GM12878 (cell line): ENCODE results near the gene MYL12A. TPM values are rescaled to one million over a fixed set of nuclear protein-coding genes. Genes with fewer than 3 reads are reported as not detected.

Experiments
- ATAC-seq: fragments of 200-7000 bp; cut with Tn5 transposase; 3 replicates; pipeline ENCODE4 v1.9.1; 2020; ENCODE audit warnings: mild to moderate bottlenecking, moderate library complexity
- BruUV-seq: library from RNA; stranded (reverse); fragments of 400-500 nt; replicated peaks from 2 replicates; lab custom pipeline; 2021; lab: Mats Ljungman, UMichigan
- CTCF ChIA-PET: fragments of 300-600 bp; sonication (Branson Sonifier 250); formaldehyde crosslinking; extraction: SDS; loops from one replicate; lab custom pipeline; 2021; ENCODE audit warnings: inconsistent platforms; lab: Yijun Ruan, JAX
- POLR2A ChIA-PET: fragments of 350-600 bp; formaldehyde crosslinking; extraction: SDS; loops from one replicate; lab custom pipeline; 2021; ENCODE audit warnings: inconsistent platforms; lab: Charles Lee
- RAD21 ChIA-PET: fragments of 300-600 bp; sonication (Branson Sonifier 250); formaldehyde crosslinking; loops from one replicate; lab custom pipeline; 2023; ENCODE audit warnings: antibody characterized with exemption; ENCODE audit not compliant: unreplicated experiment; lab: Charles Lee
- SMC1A ChIA-PET: fragments of 300-600 bp; sonication (Branson Sonifier 250); formaldehyde crosslinking; loops from one replicate; lab custom pipeline; 2023; ENCODE audit not compliant: unreplicated experiment, uncharacterized antibody; lab: Charles Lee
- DNase-seq: peaks from one replicate; pipeline ENCODE4 v3.0.0-alpha.2; 2011; ENCODE audit warnings: low read depth, low spot score
- FAIRE-seq: peaks from 3 replicates; lab custom pipeline; 2011; peaks lifted over from hg19 to GRCh38; lab: Jason Lieb, UNC
- H2AFZ ChIP-seq: 2 replicates; pipeline ENCODE4 v1.6.0; 2011; ENCODE audit warnings: low read depth, low read length, control low read depth; ENCODE audit not compliant: control insufficient read depth
- H3K27ac ChIP-seq: 2 replicates; pipeline ENCODE4 v1.5.1; 2011; ENCODE audit warnings: control low read depth; ENCODE audit not compliant: control insufficient read depth, insufficient read depth
- H3K27me3 ChIP-seq, 2 experiments: replicated peaks in 1 of 2; 2 replicates each; pipeline versions ENCODE4 v1.6.0 to v1.6.1; 2011; ENCODE audit warnings: low read length in 1 of 2; ENCODE audit not compliant: control insufficient read depth in 2 of 2, insufficient read depth in 2 of 2
- H3K36me3 ChIP-seq, 2 experiments: 2 replicates each; pipeline ENCODE4 v1.5.1; 2011; ENCODE audit warnings: low read length in 1 of 2; ENCODE audit not compliant: control insufficient read depth in 2 of 2, insufficient read depth in 2 of 2
- H3K4me1 ChIP-seq: 2 replicates; pipeline ENCODE4 v1.6.1; 2011; ENCODE audit warnings: mild to moderate bottlenecking, low read length, moderate library complexity, mixed read lengths; ENCODE audit not compliant: control insufficient read depth, insufficient read depth
- H3K4me2 ChIP-seq: 2 replicates; pipeline ENCODE4 v1.6.0; 2011; ENCODE audit warnings: control low read depth; ENCODE audit not compliant: control insufficient read depth, insufficient read depth
- H3K4me3 ChIP-seq: fragments of 200-600 bp; sonication (generic); 2 replicates; pipeline ENCODE4 v1.5.1; 2016
- H3K79me2 ChIP-seq: 2 replicates; pipeline ENCODE4 v1.6.0; 2011; ENCODE audit warnings: low read length; ENCODE audit not compliant: control insufficient read depth, insufficient read depth
- H3K9ac ChIP-seq: 2 replicates; pipeline ENCODE4 v1.8.0; 2011; ENCODE audit warnings: low read length, control low read depth, mixed read lengths; ENCODE audit not compliant: control insufficient read depth, insufficient read depth
- H3K9me3 ChIP-seq: replicated peaks from 3 replicates; pipeline ENCODE4 v1.5.1; 2011; ENCODE audit warnings: mild to moderate bottlenecking, low read length; ENCODE audit not compliant: control insufficient read depth, insufficient read depth
- H4K20me1 ChIP-seq: 2 replicates; pipeline ENCODE4 v1.6.0; 2011; ENCODE audit not compliant: control insufficient read depth, insufficient read depth
- CHD2 ChIP-seq: IDR thresholded peaks from 2 replicates; pipeline ENCODE4 v1.6.1; 2011; ENCODE audit warnings: low read depth, low read length, improper control_type of control experiment, borderline replicate concordance
- EP300 ChIP-seq, 2 experiments: fragments of 150-350 bp in 1 of 2; IDR thresholded peaks; 2 replicates each; pipeline ENCODE4 v1.6.1; 2011 to 2012; ENCODE audit warnings: low read depth in 2 of 2, low read length in 2 of 2, borderline replicate concordance in 1 of 2, improper control_type of control experiment in 1 of 2, inconsistent platforms in 1 of 2; ENCODE audit not compliant: control insufficient read depth in 1 of 2
- IKZF2 ChIP-seq, 2 experiments: fragments of 450-650 bp; IDR thresholded peaks; 2 replicates each; pipeline ENCODE4 v1.6.1; 2017; ENCODE audit warnings: mild to moderate bottlenecking in 2 of 2, moderate library complexity in 2 of 2
- LARP7 ChIP-seq: fragments of 450-650 bp; IDR thresholded peaks from 2 replicates; pipeline ENCODE4 v1.6.1; 2017; ENCODE audit warnings: mild to moderate bottlenecking
- NR2C2 ChIP-seq: IDR thresholded peaks from 2 replicates; pipeline ENCODE4 v1.6.1; 2011; ENCODE audit warnings: borderline replicate concordance, low read depth; ENCODE audit not compliant: control insufficient read depth, insufficient read length
- PKNOX1 ChIP-seq: fragments of 450-650 bp; IDR thresholded peaks from 2 replicates; pipeline ENCODE4 v1.6.1; 2016; ENCODE audit warnings: mild to moderate bottlenecking
- RB1 ChIP-seq: fragments of 450-650 bp; formaldehyde crosslinking; IDR thresholded peaks from 2 replicates; pipeline ENCODE4 v1.6.1; 2017; ENCODE audit warnings: mild to moderate bottlenecking, borderline replicate concordance
- RCOR1 ChIP-seq: conservative IDR thresholded peaks from 2 replicates; pipeline ENCODE4 v1.6.1; 2012; ENCODE audit warnings: low read depth, low read length, improper control_type of control experiment
- SREBF1 ChIP-seq: IDR thresholded peaks from 2 replicates; pipeline ENCODE4 v1.6.1; 2012; ENCODE audit warnings: mild to moderate bottlenecking, low read length
- SREBF2 ChIP-seq: IDR thresholded peaks from 2 replicates; pipeline ENCODE4 v1.6.1; 2012; ENCODE audit warnings: mild to moderate bottlenecking, low read length
- TARDBP ChIP-seq: IDR thresholded peaks from 2 replicates; pipeline ENCODE4 v1.6.1; 2016; ENCODE audit warnings: borderline replicate concordance
- TCF12 ChIP-seq: IDR thresholded peaks from 2 replicates; pipeline ENCODE4 v1.6.1; 2011; ENCODE audit warnings: low read depth, mild to moderate bottlenecking, low read length
- ZBTB4 ChIP-seq: fragments of 450-650 bp; formaldehyde crosslinking; IDR thresholded peaks from 2 replicates; pipeline ENCODE4 v1.4.0; 2022; ENCODE audit warnings: mild to moderate bottlenecking, moderate library complexity
- ZNF687 ChIP-seq: fragments of 450-650 bp; IDR thresholded peaks from 2 replicates; pipeline ENCODE4 v1.6.1; 2017; ENCODE audit warnings: mild to moderate bottlenecking, moderate library complexity
- WGBS: methylation state at CpG from one replicate; pipeline ENCODE4 v1.1.6; 2016; ENCODE audit warnings: low lambda C conversion rate; ENCODE audit not compliant: insufficient replicate concordance, insufficient coverage; ENCODE audit errors: missing lambda C conversion rate; 5-methylcytosine and 5-hydroxymethylcytosine counted together
- in situ Hi-C: fragments of 300-500 bp; cut with MboI; formaldehyde crosslinking; loops from 9 replicates; pipeline ENCODE4 v1.14.3; 2018; ENCODE audit warnings: mixed read lengths
- intact Hi-C: fragments of 100-400 bp; cut with micrococcal nuclease; formaldehyde crosslinking; loops from one replicate; pipeline ENCODE4 v1.14.2; 2022; ENCODE audit not compliant: unreplicated experiment
- polyA plus RNA-seq, 11 experiments: library from polyadenylated mRNA; depleted of rRNA in 4 of 11; unstranded in 6 of 11; stranded (reverse) in 5 of 11; fragments of >200 nt; fragmentation: Nextera tagmentation in 4 of 11; fragmentation: Illumina TruSeq in 1 of 11; extraction: Ambion mirVana in 4 of 11; extraction: Trizol in 1 of 11; gene quantifications; 1 replicate in 1 of 11; 2 replicates in 10 of 11; pipeline versions ENCODE4 v1.2.1 to v1.2.3, GENCODE V29; 2011 to 2016; ENCODE audit warnings: inconsistent platforms in 2 of 11, missing spikeins in 2 of 11, low read depth in 1 of 11
- total RNA-seq, 4 experiments: library from RNA; depleted of rRNA in 3 of 4; stranded (reverse); fragments of >200 nt in 3 of 4; fragmentation: Illumina TruSeq in 1 of 4; extraction: Trizol in 1 of 4; gene quantifications; 2 replicates each; pipeline versions ENCODE4 v1.2.1 to v1.2.3, GENCODE V29; 2013 to 2021

Gene MYL12A
- total and polyA plus RNA-seq, 10 of the 15 experiments (the other 5 are each of a cell fraction or from before 2014, with no cell fraction given) = 488 to 1,663 (median 924) TPM

GRCh38 chr18:3283253-3283863 lies 35.8 kb downstream of the MYL12A start (continued):
- TF ChIP-seq PKNOX1 = no peak
- TF ChIP-seq SREBF1 = no peak
- TF ChIP-seq LARP7 = no peak

GRCh38 chr18:3283908-3284307 lies 36.3 kb downstream of the MYL12A start:
- ChIA-PET RAD21 (interaction anchor here (0.5 to 8.8 kb wide), 5 partner anchors 170 to 382 kb away, joined by 4 to 76 read pairs (median 5); no protein-coding TSS in a partner anchor), CTCF (interaction anchor here (2.8 to 11.4 kb wide), 5 partner anchors 12 to 382 kb away, joined by 18 to 204 read pairs (median 36); no protein-coding TSS in a partner anchor), POLR2A (interaction anchor here (0.6 kb wide), 1 partner anchor 537 kb away, joined by 3 read pairs; no protein-coding TSS in a partner anchor), SMC1A (interaction anchor here (0.6 to 6.5 kb wide), 9 partner anchors 164 to 382 kb away, joined by 3 to 72 read pairs (median 5); no protein-coding TSS in a partner anchor)
- intact Hi-C loops = no loop called here
- no peak for DNase-seq
- H3K27me3 ChIP-seq = no peaks in the 10 kb centered on the region
- peaks cover 10% of the 10 kb centered on the region for H3K4me1 ChIP-seq
- ATAC-seq = no peak
- no peak overlapping the region for H3K9ac ChIP-seq
- no peak overlapping the region for H3K4me3 ChIP-seq
- no peak overlapping the region for H2AFZ ChIP-seq
- no peak overlapping the region for H3K4me2 ChIP-seq
- in situ Hi-C loops = loop anchor here (5.0 to 10.0 kb wide), 3 partner anchors 168 to 1771 kb away; partner anchors contain the start of gene TGIF1
- BruUV-seq = no TSS peak
- no peak for FAIRE-seq
- no peaks in the 10 kb centered on the region for H4K20me1 ChIP-seq
- 49% methylated on average over 7 of the region's 7 CpGs for WGBS
- H3K27ac ChIP-seq = no peak overlapping the region
- H3K36me3 ChIP-seq = no peaks in the 10 kb centered on the region
- H3K79me2 ChIP-seq = no peaks in the 10 kb centered on the region
- peaks cover 4% of the 10 kb centered on the region; the same call in 2 of the 3 replicates for H3K9me3 ChIP-seq
- TF ChIP-seq RCOR1 = no peak
- no peak for TF ChIP-seq TCF12
- TF ChIP-seq TARDBP = no peak
- TF ChIP-seq ZNF687 = no peak
- TF ChIP-seq RB1 = no peak
- no peak for TF ChIP-seq NR2C2
- no peak for TF ChIP-seq IKZF2 (IDR thresholded peaks at IDR 0.05)
- no peak for TF ChIP-seq ZBTB4 (CRISPR knock-in tag)
- no peak for TF ChIP-seq CHD2
- no peak for TF ChIP-seq EP300 (IDR thresholded peaks at IDR 0.05; ENCODE audit: borderline replicate concordance in 1 of 2, control insufficient read depth in 1 of 2, low read depth in 2 of 2, low read length in 2 of 2)
- TF ChIP-seq SREBF2 = no peak
